ENCODE results near the gene DMD. TPM values are rescaled to one million over a fixed set of nuclear protein-coding genes. Genes with fewer than 3 reads are reported as not detected.
"Not testable (repeated sequence)": the region's sequence is repeated elsewhere in the genome, so short reads cannot be mapped to it uniquely, and the experiment has no call there.

The DMD gene
- polyA plus RNA-seq, 3 donors, result 8.0 to 13.2 (median 11.5) TPM

DNA sequence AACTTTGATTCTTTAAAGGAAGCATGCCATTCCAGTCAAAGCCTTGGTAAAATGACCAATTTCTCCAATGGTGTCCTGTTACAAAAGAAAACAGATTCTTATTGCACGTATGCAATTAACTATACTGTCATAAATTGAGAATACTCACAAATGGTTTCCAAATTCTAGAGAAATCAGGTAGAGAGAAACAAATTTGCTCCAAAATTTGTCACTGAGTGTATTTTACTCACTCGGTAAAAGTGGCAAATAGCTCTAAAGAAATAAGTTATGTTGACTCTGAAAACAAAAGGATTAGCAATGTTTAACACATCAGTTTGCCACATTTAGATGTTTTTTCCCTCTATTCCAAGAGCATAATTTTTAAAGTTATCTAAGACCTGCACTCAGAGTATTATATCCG, 133.1 kb downstream of the DMD start:
- no peak overlapping the region for H3K27ac ChIP-seq (ENCODE audit: low read depth, low read length)
- 59 to 88% (median 85%) methylated on average over 3 of the region's 3 CpGs for WGBS, 3 donors

DNA sequence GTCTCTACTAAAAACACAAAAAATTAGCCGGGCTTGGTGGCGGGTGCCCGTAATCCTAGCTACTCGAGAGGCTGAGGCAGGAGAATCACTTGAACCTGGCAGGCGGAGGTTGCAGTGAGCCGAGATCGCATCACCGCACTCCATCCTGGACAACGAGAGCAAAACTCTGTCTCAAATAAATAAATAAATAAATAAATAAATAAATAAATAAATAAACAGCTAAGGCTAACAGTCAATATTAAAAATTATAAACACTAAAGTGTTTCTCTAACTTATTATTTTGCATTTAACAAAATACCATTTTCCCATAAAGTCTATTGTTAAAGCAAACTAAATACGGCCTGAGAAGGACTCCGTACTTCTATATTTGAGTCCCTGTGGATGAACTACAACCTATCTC, 137.7 kb downstream of the DMD start:
- WGBS, 3 donors, result 92 to 98% (median 94%) methylated on average over 11 of the region's 11 CpGs
- H3K27ac ChIP-seq (ENCODE audit: low read depth, low read length), result not testable (repeated sequence)

DNA sequence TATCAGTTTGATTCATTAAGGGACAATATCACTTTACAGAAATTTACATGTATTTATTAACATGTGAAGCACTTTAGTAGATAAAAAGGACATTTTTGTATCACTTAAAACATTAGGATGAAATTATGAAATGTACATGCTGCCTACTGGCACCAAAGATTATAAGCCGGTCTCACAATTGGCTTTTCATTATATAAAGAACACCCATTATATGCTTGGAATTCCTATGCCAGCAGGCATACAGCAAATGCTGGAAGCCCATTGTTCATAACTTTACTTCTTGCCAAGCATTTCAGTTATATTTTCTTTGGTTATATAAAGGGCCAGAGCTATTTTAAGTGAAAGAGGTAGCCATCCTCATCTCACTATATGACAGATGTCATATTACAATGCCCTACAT, 145.9 kb downstream of the DMD start:
- no peak overlapping the region for H3K27ac ChIP-seq (ENCODE audit: low read depth, low read length)
- 94 to 100% (median 97%) methylated on average over 1 of the region's 1 CpG for WGBS, 3 donors

DNA sequence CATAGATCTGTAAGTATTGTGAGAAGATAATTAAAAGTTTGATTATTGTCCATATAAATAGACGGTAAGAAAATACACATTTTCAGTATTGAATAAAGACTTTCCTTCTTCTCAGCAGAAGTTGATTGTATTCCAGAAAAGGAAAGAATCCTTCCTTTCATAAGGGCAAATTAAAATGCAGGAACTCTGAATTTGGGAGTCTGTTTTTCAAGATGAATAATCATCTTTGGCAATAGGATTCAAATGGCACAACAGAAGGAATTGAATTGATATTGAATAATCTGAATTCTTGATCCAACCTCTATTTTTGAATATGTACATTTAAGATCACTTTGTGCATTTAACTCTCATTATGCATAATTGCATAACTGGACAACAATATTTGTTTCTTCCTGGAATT, 149.3 kb downstream of the DMD start:
- H3K27ac ChIP-seq (ENCODE audit: low read depth, low read length), result no peak overlapping the region
- 83 to 95% (median 89%) methylated on average over 1 of the region's 1 CpG for WGBS, 3 donors

DNA sequence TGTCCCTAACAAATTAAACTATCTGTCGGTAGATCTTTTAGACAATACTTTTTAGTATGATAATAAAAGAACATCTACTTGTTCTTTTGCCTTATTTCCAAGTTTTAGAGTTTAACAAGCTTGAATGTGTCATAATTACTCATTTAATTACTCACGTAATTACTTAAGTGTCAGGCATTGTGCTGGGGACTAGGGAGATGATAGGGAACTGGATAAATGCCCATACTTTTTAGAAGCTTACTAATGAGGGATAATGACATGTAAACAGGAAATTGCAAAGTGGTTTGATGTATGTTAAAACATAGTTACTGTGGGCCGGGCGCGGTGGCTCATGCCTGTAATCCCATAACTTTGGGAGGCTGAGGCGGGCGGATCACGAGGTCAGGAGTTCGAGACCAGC, 158.3 kb downstream of the DMD start:
- no peak overlapping the region for H3K27ac ChIP-seq (ENCODE audit: low read depth, low read length)
- WGBS, 3 donors, result 89 to 98% (median 90%) methylated on average over 6 to 9 of the region's 9 CpGs

DNA sequence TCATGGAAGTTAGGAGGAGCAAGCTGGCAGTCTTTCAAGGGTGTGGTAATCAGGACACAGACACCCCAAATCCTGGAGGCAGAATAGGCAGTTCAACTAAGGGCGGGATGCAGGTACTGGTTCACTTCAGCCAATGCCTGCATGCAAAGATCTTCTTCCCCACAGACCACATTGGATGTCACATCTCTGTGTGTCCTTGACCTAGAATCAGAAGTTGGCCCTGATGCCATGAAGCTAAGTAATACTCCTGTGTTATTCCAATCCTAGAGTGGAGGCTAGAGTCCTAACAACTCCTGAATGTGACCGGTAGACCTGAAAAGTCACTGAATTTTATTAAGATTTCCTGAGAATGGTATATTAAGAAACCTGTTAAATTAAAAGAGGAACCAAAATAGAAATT, 165.5 kb downstream of the DMD start:
- H3K27ac ChIP-seq (ENCODE audit: low read depth, low read length), result no peak overlapping the region
- 85 to 94% (median 90%) methylated on average over 2 of the region's 2 CpGs for WGBS, 3 donors

DNA sequence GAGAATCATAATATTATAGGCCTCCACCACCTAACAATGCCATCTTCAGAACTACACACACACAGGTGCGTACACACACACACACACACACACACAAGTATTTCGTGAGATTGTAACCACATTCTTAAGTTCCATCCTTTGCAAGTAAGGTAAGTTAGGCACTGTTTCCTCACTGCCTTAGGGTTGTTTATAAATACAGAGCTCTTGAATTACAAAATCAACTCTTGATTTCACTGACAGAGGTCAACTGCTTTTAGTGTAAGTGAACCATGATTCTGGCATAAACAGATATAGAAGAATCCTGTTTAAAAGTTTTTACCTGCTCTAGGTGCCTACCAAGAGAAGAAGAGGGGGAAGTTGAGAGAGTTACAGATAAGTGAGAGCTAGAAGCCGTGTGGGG, 166.1 kb downstream of the DMD start:
- WGBS, 3 donors, result 56 to 81% (median 61%) methylated on average over 3 of the region's 3 CpGs
- no peak overlapping the region for H3K27ac ChIP-seq (ENCODE audit: low read depth, low read length)

DNA sequence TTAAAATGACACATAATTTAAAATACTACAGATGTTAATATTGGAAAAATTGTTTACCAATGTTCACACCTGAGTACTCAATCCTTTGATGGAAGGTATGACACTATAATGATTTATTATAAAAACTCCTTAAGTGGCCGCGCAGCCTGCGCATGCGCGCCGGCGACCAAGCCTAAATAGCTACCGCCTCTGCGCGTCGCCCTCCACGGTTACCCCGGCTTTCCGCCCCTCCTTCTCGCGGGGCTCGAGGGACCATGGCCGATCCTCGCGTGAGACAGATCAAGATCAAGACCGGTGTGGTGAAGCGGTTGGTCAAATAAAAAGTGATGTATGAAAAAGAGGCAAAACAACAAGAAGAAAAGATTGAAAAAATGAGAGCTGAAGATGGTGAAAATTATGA, 170.2 kb downstream of the DMD start:
- WGBS, 3 donors, result 94% methylated on average over 22 of the region's 22 CpGs
- no peak overlapping the region for H3K27ac ChIP-seq (ENCODE audit: low read depth, low read length)

DNA sequence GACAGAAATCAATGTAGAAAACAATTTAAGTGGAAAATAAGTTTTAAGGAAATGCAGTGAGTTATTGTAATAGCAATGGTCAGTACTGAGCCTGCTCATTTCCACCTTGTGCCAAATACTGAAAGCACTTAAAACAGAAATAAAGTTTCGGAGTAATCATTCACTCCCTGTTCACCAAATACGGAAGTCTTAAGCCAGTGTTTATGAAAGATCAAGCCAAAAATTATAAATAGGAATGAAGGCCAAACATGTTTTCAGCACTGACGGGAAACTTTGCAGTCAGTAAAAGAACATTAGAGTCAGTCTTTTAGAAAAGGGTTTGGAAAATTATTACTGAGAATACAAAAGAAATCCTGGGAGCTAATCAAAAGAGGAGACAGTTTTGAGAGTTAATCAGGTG, 178.6 kb downstream of the DMD start:
- no peak overlapping the region for H3K27ac ChIP-seq (ENCODE audit: low read depth, low read length)
- 52 to 69% (median 54%) methylated on average over 3 of the region's 3 CpGs for WGBS, 3 donors

DNA sequence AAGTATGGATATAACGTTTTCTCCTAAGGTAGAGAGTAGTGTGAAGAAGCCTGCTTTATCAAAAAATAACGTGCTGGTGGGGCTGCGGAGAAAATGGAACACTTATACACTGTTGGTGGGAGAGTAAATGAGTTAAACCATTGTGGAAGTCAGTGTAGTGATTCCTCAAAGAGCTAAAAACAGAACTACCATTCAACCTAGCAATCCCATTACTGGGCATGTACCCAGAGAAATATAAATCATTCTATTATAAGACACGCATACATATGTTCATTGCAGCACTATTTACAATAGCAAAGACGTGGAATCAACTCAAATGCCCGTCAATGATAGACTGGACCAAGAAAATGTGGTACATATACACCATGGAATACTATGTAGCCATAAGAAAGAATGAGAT, 196.4 kb downstream of the DMD start:
- H3K27ac ChIP-seq (ENCODE audit: low read depth, low read length), result no peak overlapping the region
- 76 to 91% (median 85%) methylated on average over 6 of the region's 6 CpGs for WGBS, 3 donors

DNA sequence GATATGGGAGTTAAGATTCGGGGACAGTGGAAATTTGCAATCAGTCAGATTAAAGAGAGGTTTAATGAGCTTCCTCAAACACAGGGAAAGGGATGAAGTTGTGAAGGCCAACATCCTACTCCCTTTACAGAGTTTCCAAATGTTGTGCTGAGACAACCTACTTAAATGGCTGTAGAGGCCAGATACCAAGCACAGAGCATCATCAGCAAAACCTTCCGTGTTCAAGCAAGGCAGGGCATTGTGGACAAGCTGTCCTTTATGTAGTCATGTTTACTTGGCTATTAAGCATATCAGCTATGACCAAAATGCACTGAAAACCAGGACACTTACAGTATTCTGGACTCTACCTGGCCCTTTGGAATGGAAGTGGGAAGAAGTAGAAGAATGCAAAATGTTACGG, 197.3 kb downstream of the DMD start:
- H3K27ac ChIP-seq (ENCODE audit: low read depth, low read length), result no peak overlapping the region
- 84 to 88% (median 88%) methylated on average over 3 of the region's 3 CpGs for WGBS, 3 donors

DNA sequence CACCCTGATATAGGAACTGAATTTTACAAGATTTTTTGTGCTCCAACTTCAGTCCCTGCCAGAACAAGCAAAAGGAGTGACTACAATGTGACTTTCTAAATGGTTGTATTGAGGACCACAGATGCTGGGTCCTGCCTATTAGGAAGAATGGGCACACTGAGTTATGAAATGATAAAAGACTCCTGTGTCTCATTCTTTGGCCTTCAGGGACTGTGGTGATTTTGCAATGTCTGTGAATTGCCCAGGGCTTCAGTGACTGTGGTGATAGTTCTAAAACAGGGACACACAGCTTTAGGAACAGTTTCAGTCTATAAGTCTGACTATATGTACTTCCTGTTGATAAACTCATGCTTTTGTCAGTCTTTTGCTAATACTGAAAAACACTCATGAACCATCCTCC, 210.2 kb downstream of the DMD start:
- H3K27ac ChIP-seq (ENCODE audit: low read depth, low read length), result no peak overlapping the region

DNA sequence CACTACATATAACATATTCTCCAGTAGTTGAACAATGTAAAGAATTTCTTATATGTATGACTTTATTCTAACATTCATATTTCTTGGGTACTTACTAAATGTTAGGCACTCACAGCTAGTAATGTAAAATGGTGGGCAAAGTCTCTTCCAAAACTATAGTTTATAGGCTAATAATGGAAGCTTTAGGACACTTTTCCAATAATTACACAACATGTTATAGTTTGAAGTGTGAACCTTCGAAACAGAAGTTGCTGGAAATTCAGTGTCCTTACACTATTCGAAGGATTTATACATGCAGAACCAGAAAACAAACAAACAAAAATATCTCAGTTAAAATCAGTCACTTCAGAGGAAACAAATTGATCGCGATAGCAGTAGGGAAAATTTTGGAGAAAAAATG, 212.6 kb downstream of the DMD start:
- 88 to 94% (median 93%) methylated on average over 4 of the region's 4 CpGs for WGBS, 3 donors

DNA sequence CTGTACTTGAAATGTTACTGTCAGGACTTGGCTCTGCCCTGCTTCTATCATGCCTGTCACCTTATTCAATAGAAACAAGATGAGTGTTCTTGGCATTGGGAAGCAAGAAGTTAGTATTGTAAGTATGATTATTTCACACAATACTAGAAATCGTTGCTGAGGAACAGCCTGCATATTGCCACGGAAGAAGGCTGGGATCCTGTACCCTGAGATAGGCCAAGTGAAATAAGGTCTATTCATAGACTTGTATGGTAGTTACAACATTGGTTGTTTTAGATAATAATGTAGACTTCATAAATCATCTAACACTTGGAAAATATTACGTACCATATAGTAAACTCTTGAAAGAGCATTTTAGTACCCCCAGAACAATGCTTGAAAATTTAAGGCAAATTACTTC, 215.9 kb downstream of the DMD start:
- 75 to 85% (median 76%) methylated on average over 3 of the region's 3 CpGs for WGBS, 3 donors

More for the DNA sequence above, 212.6 kb downstream of the DMD start:
- no peak overlapping the region for H3K27ac ChIP-seq (ENCODE audit: low read depth, low read length)

DNA sequence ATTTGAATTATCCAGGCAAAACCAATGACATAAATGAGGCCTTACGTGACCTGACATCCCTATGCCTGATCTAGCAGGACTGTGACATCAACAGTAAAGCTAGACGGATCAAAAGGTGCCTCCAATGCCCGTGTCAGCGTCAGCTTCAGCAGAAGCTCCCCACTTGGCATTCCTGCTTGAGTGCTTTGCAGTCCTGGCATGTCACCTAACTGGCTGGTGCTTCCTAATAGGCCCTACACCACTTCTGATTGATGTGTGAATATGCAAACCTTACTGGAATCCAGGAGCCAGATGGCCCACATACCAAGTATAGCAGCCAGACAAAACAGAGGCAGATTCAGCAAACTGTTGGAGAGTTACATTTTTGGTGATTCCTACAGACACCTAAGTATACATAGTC, 224.2 kb downstream of the DMD start:
- no peak overlapping the region for H3K27ac ChIP-seq (ENCODE audit: low read depth, low read length)
- WGBS, 3 donors, result 33 to 44% (median 42%) methylated on average over 4 of the region's 4 CpGs

More for the DNA sequence above, 215.9 kb downstream of the DMD start:
- no peak overlapping the region for H3K27ac ChIP-seq (ENCODE audit: low read depth, low read length)

DNA sequence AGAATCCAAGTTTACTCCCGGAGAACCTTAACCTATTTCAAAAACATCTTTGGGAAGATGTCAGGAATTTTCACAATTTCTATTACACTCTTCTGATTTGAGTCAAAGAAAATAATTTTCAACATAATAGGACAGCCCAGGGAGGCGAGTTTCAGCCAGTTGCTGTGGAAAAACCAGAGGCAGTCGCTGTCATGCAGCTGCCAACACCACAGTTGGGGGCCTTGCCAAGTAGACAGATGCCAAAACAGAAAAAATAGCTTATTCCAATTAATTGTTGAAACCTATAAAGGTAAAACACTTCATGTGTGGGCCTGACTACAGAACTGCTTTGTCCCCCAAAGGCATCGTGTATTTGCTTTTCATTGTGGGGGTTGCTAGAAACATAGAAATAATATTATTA, 225.8 kb downstream of the DMD start:
- WGBS, 3 donors, result 60 to 78% (median 62%) methylated on average over 4 of the region's 4 CpGs
- no peak overlapping the region for H3K27ac ChIP-seq (ENCODE audit: low read depth, low read length)

DNA sequence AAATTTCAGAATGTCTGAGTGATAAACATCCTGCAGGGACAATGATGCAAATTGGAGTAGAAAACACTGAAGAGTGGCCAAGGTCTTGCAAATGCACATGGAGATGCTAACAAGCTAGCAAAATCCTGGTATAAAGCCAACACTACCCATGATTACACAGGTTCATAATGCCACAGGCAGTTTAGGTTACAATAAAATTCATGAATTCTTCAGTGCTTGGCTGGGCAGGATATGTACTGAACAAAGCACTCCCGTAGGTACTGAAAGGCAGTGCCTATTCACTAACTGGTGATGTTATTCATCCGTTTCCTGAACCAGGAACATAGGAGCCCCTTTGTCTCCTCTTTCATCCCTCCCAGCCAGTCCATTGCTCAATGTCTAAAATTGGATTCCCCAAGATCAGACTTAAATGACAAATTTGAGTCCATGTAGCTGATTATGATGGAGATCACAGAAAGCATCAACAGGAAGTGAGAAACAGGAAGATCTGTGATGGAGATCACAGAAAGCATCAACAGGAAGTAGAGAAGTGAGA, 244.5 kb downstream of the DMD start:
- 63 to 68% (median 63%) methylated on average over 2 of the region's 2 CpGs for WGBS, 3 donors
- no peak overlapping the region for H3K27ac ChIP-seq (ENCODE audit: low read depth, low read length)

DNA sequence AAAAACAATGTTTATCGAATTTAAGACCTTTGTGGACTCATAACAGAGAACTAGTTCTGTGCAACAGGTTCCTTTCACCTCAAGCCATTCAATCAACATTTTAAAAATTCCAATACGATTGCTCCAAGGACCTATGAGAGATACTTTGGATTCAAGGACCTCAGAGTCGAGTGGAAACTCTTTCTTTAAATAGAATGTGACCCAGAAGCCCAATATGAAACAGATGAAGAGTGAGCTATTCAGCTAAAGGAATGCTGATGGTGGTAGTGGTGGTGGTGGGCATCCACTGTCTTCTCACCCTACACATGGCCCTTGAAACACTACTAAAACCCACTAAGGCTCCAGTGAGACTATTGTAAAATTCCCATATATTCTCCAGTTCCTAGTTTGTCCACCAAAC, 257.2 kb downstream of the DMD start:
- WGBS, 3 donors, result 45 to 58% (median 54%) methylated on average over 3 of the region's 3 CpGs
- no peak overlapping the region for H3K27ac ChIP-seq (ENCODE audit: low read depth, low read length)

DNA sequence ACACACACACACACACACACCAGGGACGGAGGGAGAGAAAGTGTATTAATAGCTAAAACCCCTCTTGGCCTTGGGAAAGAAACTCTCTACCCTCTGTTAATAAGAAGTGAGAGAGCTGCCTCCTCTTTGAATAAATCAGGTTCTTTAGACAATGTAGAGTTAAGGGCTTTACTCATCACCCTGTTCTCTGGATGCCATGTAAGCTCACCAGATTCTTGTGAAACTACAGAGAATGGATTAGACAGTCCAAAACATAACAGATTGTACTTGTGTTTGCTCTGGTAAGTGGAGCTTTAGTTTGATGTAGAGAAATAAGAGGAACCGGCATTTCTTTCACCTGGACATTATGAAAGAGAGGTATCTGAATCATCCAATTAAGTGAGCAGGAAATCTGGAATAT, 263.2 kb downstream of the DMD start:
- WGBS, 3 donors, result 59 to 68% (median 67%) methylated on average over 2 of the region's 2 CpGs

DNA sequence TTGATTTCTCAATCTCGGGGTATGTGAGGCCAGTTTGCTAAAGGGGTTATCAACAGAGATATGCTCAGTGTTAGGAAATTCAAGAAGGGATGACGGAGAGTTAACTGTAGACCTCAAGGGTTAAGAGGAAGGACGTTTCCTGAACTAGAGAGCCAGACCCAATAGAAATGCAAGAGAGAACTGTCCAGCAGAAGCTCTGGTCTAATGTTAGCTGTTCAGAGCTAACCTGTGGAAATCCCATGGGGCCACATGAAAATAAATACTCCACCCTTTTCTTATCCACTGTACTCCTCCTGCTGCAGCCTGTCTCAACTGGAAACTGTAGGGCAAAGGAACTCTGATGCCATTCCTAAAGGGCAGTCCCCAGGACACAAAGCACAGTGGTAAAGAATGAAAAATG, 274.3 kb downstream of the DMD start:
- WGBS, 3 donors, result 26 to 44% (median 43%) methylated on average over 3 of the region's 3 CpGs
- no peak overlapping the region for H3K27ac ChIP-seq (ENCODE audit: low read depth, low read length)

More for the DNA sequence above, 263.2 kb downstream of the DMD start:
- no peak overlapping the region for H3K27ac ChIP-seq (ENCODE audit: low read depth, low read length)

DNA sequence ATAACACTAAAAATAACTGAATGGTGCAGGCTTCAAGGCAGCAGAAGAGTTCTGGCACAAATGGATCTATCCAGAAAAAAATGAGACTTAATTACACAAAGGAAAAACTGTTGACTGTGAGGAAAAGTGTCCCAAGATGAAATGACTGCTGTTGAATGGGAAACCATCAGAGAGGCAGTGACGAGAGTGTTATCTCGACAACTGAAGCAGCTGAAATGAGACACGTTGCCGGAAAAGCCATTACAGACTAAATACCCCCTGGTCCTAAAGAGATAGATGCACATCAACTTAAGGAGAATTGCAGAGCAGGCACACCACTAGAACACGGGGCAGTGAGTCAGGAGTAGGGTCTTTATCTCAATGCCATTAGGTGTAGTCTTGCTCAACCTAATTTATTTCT, 277.8 kb downstream of the DMD start:
- WGBS, 3 donors, result 51 to 61% (median 53%) methylated on average over 5 of the region's 5 CpGs
- no peak overlapping the region for H3K27ac ChIP-seq (ENCODE audit: low read depth, low read length)
